ENCODE measurements around the gene KIF1B. TPM values are rescaled to one million over a fixed set of nuclear protein-coding genes. Genes with fewer than 3 reads are reported as not detected.
"Not testable (repeated sequence)": the region's sequence is repeated elsewhere in the genome, so short reads cannot be mapped to it uniquely, and the experiment has no call there.

The KIF1B gene
- total and polyA plus RNA-seq, 4 donors = 8.4 to 40.9 (median 8.9) TPM

DNA sequence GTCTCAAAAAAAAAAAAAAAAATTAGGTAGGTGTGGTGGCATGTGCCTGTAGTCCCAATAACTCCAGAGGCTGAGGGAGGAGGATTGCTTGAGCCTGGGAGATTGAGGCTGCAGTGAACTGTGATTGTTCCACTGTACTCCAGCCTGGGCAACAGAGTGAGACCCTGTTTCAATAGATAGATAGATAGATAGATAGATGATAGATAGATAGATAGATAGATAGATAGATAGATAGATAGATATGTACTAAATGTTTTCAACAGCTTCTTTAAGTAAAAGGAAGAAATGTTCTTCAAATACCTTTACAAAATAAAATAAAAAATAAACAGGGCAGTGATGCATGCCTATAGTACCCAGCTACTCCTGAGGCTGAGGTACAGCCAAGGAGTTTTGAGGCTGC lies 9.8 kb downstream of the KIF1B start:
- no peak overlapping the region for H3K9ac ChIP-seq (ENCODE audit: low read depth in 1 of 2, low read length in 2 of 2)
- no peaks in the 10 kb centered on the region for H3K36me3 ChIP-seq (ENCODE audit: control insufficient read depth in 4 of 4, insufficient read depth in 3 of 4, low read depth in 1 of 4, low read length in 3 of 4)
- H3K27ac ChIP-seq (ENCODE audit: low read depth in 1 of 2, low read length in 2 of 2) = no peak overlapping the region
- H3K4me3 ChIP-seq (ENCODE audit: low read depth in 1 of 3, low read length in 3 of 3) = no peak overlapping the region
- TF ChIP-seq RAD21 (IDR thresholded peaks at IDR 0.05) = no peak
- TF ChIP-seq, protein P1, sequence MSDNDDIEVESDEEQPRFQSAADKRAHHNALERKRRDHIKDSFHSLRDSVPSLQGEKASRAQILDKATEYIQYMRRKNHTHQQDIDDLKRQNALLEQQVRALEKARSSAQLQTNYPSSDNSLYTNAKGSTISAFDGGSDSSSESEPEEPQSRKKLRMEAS (IDR thresholded peaks at IDR 0.05) = no peak
- TF ChIP-seq NR2F2 (IDR thresholded peaks at IDR 0.05) = no peak
- no peak for TF ChIP-seq YY1 (IDR thresholded peaks at IDR 0.05)
- no peak for TF ChIP-seq SP1 (IDR thresholded peaks at IDR 0.05)
- no peak for TF ChIP-seq TAF1 (conservative IDR thresholded peaks at IDR 0.05)
- TF ChIP-seq HNF4G (IDR thresholded peaks at IDR 0.05) = no peak
- TF ChIP-seq JUND (IDR thresholded peaks at IDR 0.05) = no peak
- TF ChIP-seq, protein P2, sequence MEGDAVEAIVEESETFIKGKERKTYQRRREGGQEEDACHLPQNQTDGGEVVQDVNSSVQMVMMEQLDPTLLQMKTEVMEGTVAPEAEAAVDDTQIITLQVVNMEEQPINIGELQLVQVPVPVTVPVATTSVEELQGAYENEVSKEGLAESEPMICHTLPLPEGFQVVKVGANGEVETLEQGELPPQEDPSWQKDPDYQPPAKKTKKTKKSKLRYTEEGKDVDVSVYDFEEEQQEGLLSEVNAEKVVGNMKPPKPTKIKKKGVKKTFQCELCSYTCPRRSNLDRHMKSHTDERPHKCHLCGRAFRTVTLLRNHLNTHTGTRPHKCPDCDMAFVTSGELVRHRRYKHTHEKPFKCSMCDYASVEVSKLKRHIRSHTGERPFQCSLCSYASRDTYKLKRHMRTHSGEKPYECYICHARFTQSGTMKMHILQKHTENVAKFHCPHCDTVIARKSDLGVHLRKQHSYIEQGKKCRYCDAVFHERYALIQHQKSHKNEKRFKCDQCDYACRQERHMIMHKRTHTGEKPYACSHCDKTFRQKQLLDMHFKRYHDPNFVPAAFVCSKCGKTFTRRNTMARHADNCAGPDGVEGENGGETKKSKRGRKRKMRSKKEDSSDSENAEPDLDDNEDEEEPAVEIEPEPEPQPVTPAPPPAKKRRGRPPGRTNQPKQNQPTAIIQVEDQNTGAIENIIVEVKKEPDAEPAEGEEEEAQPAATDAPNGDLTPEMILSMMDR (IDR thresholded peaks at IDR 0.05; ENCODE audit: low read depth, low read length, missing input control) = no peak
- no peak for TF ChIP-seq RXRA (IDR thresholded peaks at IDR 0.05)
- TF ChIP-seq, protein P3, sequence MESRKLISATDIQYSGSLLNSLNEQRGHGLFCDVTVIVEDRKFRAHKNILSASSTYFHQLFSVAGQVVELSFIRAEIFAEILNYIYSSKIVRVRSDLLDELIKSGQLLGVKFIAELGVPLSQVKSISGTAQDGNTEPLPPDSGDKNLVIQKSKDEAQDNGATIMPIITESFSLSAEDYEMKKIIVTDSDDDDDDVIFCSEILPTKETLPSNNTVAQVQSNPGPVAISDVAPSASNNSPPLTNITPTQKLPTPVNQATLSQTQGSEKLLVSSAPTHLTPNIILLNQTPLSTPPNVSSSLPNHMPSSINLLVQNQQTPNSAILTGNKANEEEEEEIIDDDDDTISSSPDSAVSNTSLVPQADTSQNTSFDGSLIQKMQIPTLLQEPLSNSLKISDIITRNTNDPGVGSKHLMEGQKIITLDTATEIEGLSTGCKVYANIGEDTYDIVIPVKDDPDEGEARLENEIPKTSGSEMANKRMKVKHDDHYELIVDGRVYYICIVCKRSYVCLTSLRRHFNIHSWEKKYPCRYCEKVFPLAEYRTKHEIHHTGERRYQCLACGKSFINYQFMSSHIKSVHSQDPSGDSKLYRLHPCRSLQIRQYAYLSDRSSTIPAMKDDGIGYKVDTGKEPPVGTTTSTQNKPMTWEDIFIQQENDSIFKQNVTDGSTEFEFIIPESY (IDR thresholded peaks at IDR 0.05) = no peak
- no peak for TF ChIP-seq FOXA1 (IDR thresholded peaks at IDR 0.05)
- no peak for TF ChIP-seq GABPA (IDR thresholded peaks at IDR 0.05 in 1 of 2, conservative IDR thresholded peaks at IDR 0.05 in 1 of 2)
- TF ChIP-seq HNF4A (conservative IDR thresholded peaks at IDR 0.05) = no peak
- no peak for TF ChIP-seq FOXA2 (IDR thresholded peaks at IDR 0.05)
- TF ChIP-seq, protein P4, sequence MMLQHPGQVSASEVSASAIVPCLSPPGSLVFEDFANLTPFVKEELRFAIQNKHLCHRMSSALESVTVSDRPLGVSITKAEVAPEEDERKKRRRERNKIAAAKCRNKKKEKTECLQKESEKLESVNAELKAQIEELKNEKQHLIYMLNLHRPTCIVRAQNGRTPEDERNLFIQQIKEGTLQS (IDR thresholded peaks at IDR 0.05) = no peak
- TF ChIP-seq EGR1 (IDR thresholded peaks at IDR 0.05; ENCODE audit: low read depth in 2 of 2) = no peak
- TF ChIP-seq, protein P5, sequence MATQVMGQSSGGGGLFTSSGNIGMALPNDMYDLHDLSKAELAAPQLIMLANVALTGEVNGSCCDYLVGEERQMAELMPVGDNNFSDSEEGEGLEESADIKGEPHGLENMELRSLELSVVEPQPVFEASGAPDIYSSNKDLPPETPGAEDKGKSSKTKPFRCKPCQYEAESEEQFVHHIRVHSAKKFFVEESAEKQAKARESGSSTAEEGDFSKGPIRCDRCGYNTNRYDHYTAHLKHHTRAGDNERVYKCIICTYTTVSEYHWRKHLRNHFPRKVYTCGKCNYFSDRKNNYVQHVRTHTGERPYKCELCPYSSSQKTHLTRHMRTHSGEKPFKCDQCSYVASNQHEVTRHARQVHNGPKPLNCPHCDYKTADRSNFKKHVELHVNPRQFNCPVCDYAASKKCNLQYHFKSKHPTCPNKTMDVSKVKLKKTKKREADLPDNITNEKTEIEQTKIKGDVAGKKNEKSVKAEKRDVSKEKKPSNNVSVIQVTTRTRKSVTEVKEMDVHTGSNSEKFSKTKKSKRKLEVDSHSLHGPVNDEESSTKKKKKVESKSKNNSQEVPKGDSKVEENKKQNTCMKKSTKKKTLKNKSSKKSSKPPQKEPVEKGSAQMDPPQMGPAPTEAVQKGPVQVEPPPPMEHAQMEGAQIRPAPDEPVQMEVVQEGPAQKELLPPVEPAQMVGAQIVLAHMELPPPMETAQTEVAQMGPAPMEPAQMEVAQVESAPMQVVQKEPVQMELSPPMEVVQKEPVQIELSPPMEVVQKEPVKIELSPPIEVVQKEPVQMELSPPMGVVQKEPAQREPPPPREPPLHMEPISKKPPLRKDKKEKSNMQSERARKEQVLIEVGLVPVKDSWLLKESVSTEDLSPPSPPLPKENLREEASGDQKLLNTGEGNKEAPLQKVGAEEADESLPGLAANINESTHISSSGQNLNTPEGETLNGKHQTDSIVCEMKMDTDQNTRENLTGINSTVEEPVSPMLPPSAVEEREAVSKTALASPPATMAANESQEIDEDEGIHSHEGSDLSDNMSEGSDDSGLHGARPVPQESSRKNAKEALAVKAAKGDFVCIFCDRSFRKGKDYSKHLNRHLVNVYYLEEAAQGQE (IDR thresholded peaks at IDR 0.05) = no peak
- no peaks in the 10 kb centered on the region for H3K9me3 ChIP-seq (ENCODE audit: control insufficient read depth in 4 of 4, low read length in 3 of 4)
- peaks cover 0 to 22% (median 11%) of the 10 kb centered on the region in 4 donors for H3K4me1 ChIP-seq (ENCODE audit: control insufficient read depth in 4 of 4, insufficient read depth in 4 of 4, low read length in 3 of 4)
- DNase-seq (ENCODE audit: low spot score) = no peak
- H3K27me3 ChIP-seq (ENCODE audit: control insufficient read depth in 4 of 4, insufficient read depth in 4 of 4, low read length in 3 of 4) = no peaks in the 10 kb centered on the region

DNA sequence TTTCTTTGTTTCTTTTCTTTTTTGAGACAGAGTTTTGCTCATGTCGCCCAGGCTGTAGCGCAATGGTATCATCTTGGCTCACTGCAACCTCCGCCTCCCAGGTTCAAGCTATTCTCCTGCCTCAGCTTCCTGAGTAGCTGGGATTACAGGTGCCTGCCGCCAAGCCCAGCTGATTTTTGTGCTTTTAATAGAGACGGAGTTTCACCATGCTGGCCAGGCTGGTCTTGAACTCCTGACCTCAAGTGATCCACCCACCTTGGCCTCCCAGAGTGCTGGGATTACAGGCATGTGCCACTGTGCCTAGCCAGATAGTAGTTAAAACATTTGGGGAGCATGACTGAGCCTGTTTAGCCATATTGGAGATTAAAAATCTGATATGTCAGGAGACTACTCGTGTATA lies 10.3 kb downstream of the KIF1B start:
- not testable (repeated sequence) for H3K4me3 ChIP-seq (ENCODE audit: low read depth in 1 of 3, low read length in 3 of 3); H3K9me3 ChIP-seq (ENCODE audit: control insufficient read depth in 4 of 4, low read length in 3 of 4); H3K36me3 ChIP-seq (ENCODE audit: control insufficient read depth in 4 of 4, insufficient read depth in 3 of 4, low read depth in 1 of 4, low read length in 3 of 4); H3K9ac ChIP-seq (ENCODE audit: low read depth in 1 of 2, low read length in 2 of 2); DNase-seq (ENCODE audit: low spot score); H3K27ac ChIP-seq (ENCODE audit: low read depth in 1 of 2, low read length in 2 of 2); H3K27me3 ChIP-seq (ENCODE audit: control insufficient read depth in 4 of 4, insufficient read depth in 4 of 4, low read length in 3 of 4)
- H3K4me1 ChIP-seq (ENCODE audit: control insufficient read depth in 4 of 4, insufficient read depth in 4 of 4, low read length in 3 of 4) = peaks cover 0 to 18% (median 11%) of the 10 kb centered on the region in 4 donors
- 83% methylated on average over 6 of the region's 6 CpGs for WGBS

All from liver (tissue), 9 donors.